GM21447 (cell line): Measurements from ENCODE around the gene SLC38A3.

ENCODE experiments used
- ATAC-seq: cut with Tn5 transposase; IDR thresholded peaks from one replicate; pipeline ENCODE4 v1.9.1; 2021; ENCODE audit not compliant: unreplicated experiment

SLC38A3 gene

DNA sequence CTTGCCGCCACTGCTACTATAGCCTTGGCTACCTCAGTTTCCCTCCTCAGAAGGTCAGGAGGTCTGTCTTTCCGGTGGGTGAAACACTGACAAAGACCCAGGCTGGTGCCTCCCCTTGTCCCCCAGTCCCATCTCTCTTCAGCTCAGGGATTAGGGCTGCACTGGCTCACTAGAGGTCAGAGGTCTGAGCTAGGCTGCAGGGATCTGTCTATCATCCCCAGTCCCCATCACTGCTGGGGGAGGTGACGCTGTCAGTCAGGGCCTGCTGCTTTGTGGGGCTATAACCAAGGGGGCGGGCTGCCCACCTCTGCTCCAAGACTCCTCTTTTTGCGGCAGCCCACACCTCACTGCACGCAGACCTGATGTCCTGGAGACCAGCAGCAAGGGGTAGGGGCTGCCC lies 36.3 kb upstream of the SLC38A3 start:
- ATAC-seq: no peak

DNA sequence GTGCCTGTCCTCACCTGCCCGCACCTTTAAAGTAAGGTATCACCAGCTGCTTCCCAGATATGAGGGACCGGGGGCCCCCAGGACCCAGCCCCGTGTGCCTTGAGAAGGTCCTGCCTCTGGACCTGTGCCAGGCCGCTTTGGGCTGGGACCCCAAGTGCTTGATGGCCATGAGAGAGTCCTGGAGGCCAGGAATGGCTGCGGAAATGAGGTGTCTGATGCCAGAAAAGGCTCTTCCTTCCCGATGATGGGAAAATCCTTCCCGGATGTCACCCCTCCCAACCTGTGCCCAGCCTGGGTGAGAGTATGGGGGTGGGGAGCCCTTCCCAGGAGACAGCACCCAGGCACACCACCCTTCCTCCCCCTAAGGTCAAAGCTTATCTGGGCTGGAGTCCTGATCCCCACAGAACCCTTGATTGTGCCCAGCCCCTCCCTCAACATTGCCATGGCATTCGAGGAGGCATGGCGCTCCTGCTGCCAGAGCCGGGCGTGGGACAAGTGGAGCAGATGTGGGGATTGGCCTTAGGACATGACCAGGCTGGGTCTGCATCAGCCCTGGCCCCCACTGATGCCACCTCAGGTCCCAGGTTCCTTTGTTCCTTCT lies 35.7 kb upstream of the SLC38A3 start:
- ATAC-seq: no peak

- no peak for ATAC-seq
Observed at GRCh38 chr3:50169858-50170257, 35.2 kb upstream of the SLC38A3 start.

DNA sequence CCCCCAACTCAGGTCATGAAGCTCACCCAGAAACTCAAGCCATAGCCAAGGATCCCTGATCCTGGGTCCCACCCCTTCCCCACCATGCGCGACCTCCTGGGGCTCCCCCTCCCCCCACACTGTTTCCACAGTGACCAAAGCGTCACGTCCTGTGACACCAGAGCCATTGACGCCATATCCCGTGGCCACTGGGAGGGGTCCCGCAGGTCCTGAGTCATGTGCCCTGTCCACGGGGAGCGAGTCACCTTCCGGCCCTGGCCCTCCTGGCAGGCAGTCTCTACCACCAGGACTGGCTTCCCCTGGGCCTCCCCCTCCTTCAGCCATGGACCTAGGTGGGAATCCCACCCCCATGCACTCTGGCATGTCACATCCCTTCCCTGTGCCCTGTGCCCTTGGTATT lies 34.4 kb upstream of the SLC38A3 start:
- no peak for ATAC-seq

GRCh38 chr3:50171540-50172301 lies 33.4 kb upstream of the SLC38A3 start:
- ATAC-seq: no peak

DNA sequence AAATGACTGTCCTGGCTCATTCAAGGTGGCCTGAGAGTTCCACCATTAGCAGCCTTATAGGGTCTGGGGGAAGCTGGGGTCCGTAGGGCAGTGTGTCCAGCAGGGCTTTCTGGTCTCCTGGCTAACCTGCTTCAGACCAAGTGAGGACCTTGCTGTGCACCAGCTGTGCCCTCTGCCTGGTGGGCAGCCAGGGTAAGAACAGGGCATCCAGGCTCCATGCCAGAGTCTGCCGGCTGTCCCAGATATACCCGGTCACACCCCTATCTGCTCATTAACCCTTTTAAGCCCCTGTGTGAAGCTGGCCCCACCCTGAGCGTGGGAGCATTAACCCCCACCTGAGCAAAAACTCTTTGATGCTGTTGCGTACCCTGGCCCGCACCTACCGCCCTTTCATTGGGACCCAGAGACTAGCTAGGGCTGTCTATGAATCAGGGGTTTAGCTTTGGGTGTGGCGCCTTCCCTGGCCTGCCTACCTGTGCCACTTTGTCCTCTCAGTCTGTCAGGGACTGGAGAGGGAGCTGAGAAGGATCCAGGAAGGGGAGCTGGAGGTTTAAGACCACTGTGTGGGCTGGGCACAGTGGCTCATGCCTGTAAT lies 32.3 kb upstream of the SLC38A3 start:
- ATAC-seq: no peak

GRCh38 chr3:50173685-50174516 lies 31.2 kb upstream of the SLC38A3 start:
- ATAC-seq: no peak

GRCh38 chr3:50174517-50174895 lies 30.6 kb upstream of the SLC38A3 start:
- ATAC-seq: no peak

- no peak for ATAC-seq
Observed at GRCh38 chr3:50174947-50175524, 30.0 kb upstream of the SLC38A3 start.

DNA sequence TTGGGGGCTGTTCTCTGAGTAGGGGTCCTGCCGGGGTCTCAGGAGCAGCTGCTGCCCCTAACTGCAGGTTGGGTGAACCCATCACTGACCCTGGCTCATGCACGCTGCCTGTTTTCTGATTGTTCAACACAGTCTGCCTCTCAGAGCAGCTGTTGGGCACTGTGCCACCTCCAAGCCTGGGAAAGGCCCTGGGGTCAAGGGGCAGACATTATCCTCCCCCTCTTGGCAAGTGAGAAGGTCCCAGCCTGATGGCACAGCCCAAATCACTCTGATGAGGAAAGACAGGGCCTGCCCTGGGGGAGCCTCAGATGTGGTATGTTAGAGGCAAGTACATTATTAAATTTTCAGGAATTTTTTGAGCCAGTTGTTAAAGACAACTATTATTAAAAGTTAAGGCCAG lies 27.7 kb upstream of the SLC38A3 start:
- no peak for ATAC-seq

GRCh38 chr3:50179710-50180109 lies 25.4 kb upstream of the SLC38A3 start:
- no peak for ATAC-seq

- no peak for ATAC-seq
Observed at GRCh38 chr3:50181985-50182384, 23.1 kb upstream of the SLC38A3 start.

- no peak for ATAC-seq
Observed at GRCh38 chr3:50182533-50183099, 22.5 kb upstream of the SLC38A3 start.

DNA sequence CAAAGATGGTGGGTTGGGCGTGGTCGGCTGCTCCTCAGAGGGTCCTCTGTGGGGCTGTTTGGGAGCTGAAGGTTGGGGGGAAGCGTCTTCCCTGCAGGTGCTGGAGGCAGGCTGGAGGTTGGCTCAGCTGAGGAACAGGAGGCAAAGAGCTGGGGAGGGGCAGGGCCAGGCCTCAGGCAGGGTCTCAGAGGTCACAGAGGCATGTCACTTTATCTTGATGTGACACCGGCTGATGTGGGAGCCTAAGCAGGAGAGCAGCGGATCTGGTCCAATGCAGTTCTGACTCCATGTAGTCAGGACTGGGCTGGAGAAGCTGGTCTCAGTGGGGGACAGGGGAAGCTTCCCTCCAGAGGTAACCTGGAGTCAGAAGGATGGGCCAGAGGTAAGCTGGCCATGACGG lies 21.3 kb upstream of the SLC38A3 start:
- ATAC-seq: no peak

- no peak for ATAC-seq
Observed at GRCh38 chr3:50184242-50184978, 20.7 kb upstream of the SLC38A3 start.

GRCh38 chr3:50185230-50185629 lies 19.8 kb upstream of the SLC38A3 start:
- ATAC-seq: no peak

GRCh38 chr3:50186096-50186495 lies 19.0 kb upstream of the SLC38A3 start:
- no peak for ATAC-seq

GRCh38 chr3:50187750-50188149 lies 17.3 kb upstream of the SLC38A3 start:
- ATAC-seq: no peak

- ATAC-seq: no peak
Observed at GRCh38 chr3:50189274-50189673, 15.8 kb upstream of the SLC38A3 start.

GRCh38 chr3:50189989-50190388 lies 15.1 kb upstream of the SLC38A3 start:
- ATAC-seq: no peak
